HEK293T (cell line): Measurements from ENCODE around the gene MYH7.

Experiments
- CTCF ChIA-PET: fragments of 350-600 bp; formaldehyde crosslinking; extraction: SDS; loops from one replicate; lab custom pipeline; 2021; ENCODE audit warnings: antibody characterized with exemption, inconsistent platforms; lab: Yijun Ruan, JAX
- POLR2A ChIA-PET: fragments of 350-600 bp; formaldehyde crosslinking; extraction: SDS; loops from one replicate; lab custom pipeline; 2020; ENCODE audit warnings: antibody characterized with exemption, inconsistent platforms; lab: Yijun Ruan, JAX
- DNase-seq: peaks from one replicate; pipeline ENCODE4 v3.0.0; 2012; ENCODE audit warnings: mixed read lengths; ENCODE audit errors: extremely low spot score
- ARNT ChIP-seq: fragments of 450-650 bp; IDR thresholded peaks from 2 replicates; pipeline ENCODE4 v1.6.1; 2017; ENCODE audit warnings: mild to moderate bottlenecking
- BHLHE40 ChIP-seq: fragments of 450-650 bp; IDR thresholded peaks from 2 replicates; pipeline ENCODE4 v1.6.1; 2016; ENCODE audit warnings: mild to moderate bottlenecking, moderate library complexity, borderline replicate concordance
- CTBP1 ChIP-seq: fragments of 450-650 bp; IDR thresholded peaks from 2 replicates; pipeline ENCODE4 v1.6.1; 2016; ENCODE audit warnings: borderline replicate concordance
- ELF4 ChIP-seq: fragments of 450-650 bp; IDR thresholded peaks from 2 replicates; pipeline ENCODE4 v1.6.1; 2017; ENCODE audit warnings: antibody characterized with exemption
- FOXA1 ChIP-seq: fragments of 450-650 bp; IDR thresholded peaks from 2 replicates; pipeline ENCODE4 v1.6.1; 2016; ENCODE audit warnings: mild to moderate bottlenecking
- FOXK2 ChIP-seq: fragments of 450-650 bp; IDR thresholded peaks from 2 replicates; pipeline ENCODE4 v1.6.1; 2016; ENCODE audit warnings: mild to moderate bottlenecking
- FOXM1 ChIP-seq: fragments of 450-650 bp; IDR thresholded peaks from 2 replicates; pipeline ENCODE4 v1.6.1; 2017; ENCODE audit warnings: mild to moderate bottlenecking, borderline replicate concordance
- HDGF ChIP-seq: fragments of 450-650 bp; IDR thresholded peaks from 2 replicates; pipeline ENCODE4 v1.6.1; 2017; ENCODE audit warnings: antibody characterized with exemption, borderline replicate concordance
- L3MBTL2 ChIP-seq: fragments of 450-650 bp; conservative IDR thresholded peaks from 2 replicates; pipeline ENCODE4 v1.6.1; 2016; ENCODE audit warnings: mild to moderate bottlenecking
- LEF1 ChIP-seq: fragments of 450-650 bp; IDR thresholded peaks from 2 replicates; pipeline ENCODE4 v1.6.1; 2017; ENCODE audit warnings: mild to moderate bottlenecking, borderline replicate concordance
- NFRKB ChIP-seq: fragments of 450-650 bp; IDR thresholded peaks from 2 replicates; pipeline ENCODE4 v1.6.1; 2016; ENCODE audit warnings: mild to moderate bottlenecking, moderate library complexity
- PKNOX1 ChIP-seq: fragments of 450-650 bp; IDR thresholded peaks from 2 replicates; pipeline ENCODE4 v1.6.1; 2016
- SP1 ChIP-seq: fragments of 450-650 bp; IDR thresholded peaks from 2 replicates; pipeline ENCODE4 v1.6.1; 2017
- SUZ12 ChIP-seq: fragments of 450-650 bp; IDR thresholded peaks from 2 replicates; pipeline ENCODE4 v1.6.1; 2016; ENCODE audit warnings: mild to moderate bottlenecking
- TARDBP ChIP-seq: fragments of 450-650 bp; IDR thresholded peaks from 2 replicates; pipeline ENCODE4 v1.6.1; 2016
- ZNF384 ChIP-seq: fragments of 450-650 bp; IDR thresholded peaks from 2 replicates; pipeline ENCODE4 v1.6.1; 2016

MYH7 gene

DNA sequence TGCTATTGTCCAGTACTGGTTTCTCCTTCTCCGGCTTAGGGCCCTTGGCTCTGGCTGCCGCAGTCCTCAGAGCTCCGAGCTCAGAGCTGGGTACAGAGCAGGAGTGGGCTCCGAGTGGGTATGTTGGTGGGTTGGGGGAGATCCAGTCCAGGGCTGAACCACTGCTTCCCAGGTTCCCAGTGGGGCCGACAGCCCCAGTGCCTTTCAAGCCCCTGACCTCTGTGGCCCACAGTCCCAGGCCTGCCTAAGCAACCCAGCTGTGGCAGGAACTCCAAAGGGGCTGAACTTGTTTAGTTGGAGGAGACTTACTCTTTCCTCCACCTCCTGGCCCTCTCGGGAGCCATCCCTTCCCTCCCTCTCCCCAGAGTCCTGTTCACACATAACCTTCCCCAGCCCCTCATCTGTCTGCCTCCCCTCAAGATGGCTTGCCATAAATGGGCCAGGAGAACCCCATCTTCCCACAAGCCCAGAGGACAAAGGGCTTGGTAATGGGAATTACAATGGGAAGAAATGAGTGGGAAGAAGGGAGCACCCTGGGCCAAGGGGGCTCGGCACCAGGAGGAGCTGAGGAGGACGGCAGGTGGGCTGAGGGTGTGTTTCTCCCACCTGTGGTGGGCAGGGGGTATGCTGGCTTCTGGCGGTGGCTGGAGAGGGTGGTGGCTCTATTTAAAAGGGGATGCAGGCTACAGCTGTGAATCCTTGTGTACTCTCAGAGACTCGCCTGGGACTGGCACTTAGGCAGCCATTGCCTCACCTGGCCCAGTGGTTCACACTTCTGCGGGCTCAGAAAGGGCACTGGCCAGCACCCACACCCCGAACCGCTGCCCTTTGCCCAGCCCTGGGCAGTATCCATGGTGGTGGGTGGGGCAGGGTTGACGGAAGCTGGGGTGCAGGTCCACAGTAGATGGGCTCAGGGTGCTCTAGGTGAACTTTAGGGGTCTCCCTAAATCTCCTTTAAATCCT is 23.6 kb downstream of the MYH7 start:
- no peak for DNase-seq
- CTCF ChIA-PET = no interaction called here
- POLR2A ChIA-PET = no interaction called here
- no peak for TF ChIP-seq ARNT
- TF ChIP-seq L3MBTL2 = no peak
- no peak for TF ChIP-seq ELF4
- TF ChIP-seq FOXK2 = no peak
- TF ChIP-seq BHLHE40 = no peak
- no peak for TF ChIP-seq ZNF384
- no peak for TF ChIP-seq PKNOX1
- no peak for TF ChIP-seq FOXA1
- TF ChIP-seq FOXM1 = no peak
- TF ChIP-seq LEF1 = no peak
- TF ChIP-seq TARDBP = no peak
- TF ChIP-seq SUZ12 = no peak
- no peak for TF ChIP-seq SP1
- TF ChIP-seq CTBP1 = no peak
- no peak for TF ChIP-seq HDGF
- TF ChIP-seq NFRKB = no peak

DNA sequence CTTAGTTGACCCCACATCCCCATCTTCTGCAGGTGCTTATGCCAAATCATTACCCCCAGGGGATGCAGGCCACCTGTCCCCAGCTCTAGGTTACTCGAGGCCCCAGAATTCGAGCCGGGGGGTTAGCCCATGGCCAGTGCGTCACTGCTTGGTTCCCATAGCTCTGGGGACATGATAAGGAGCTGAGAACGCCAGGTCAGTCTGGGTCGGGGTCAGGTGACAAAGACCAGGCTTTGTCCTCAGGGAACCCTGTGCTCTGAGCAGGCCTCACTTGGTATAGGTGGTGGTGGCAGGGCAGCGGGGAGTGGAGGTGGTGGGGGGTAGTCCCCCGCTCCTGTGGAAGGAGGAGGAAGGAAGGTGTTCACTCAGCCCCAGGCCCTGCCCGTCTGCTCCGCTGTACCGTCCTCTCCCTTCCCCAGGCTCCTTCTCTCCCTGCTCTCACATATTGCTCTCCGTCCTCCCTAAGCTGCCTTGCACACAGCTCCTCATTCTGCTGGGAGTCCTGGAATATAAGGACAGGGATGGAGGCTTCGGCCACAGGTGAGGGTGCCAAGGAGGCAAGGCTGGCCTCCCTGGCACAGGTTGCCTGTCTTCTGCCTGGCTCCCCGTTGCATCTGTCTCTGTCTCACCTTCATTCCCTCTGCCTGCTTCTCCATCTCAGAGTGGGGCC is 25.4 kb downstream of the MYH7 start:
- DNase-seq = no peak
- TF ChIP-seq ZNF384 = no peak
- TF ChIP-seq CTBP1 = no peak
- TF ChIP-seq ELF4 = no peak
- TF ChIP-seq BHLHE40 = no peak
- no peak for TF ChIP-seq HDGF
- TF ChIP-seq SUZ12 = no peak
- TF ChIP-seq TARDBP = no peak
- no peak for TF ChIP-seq SP1
- no peak for TF ChIP-seq ARNT
- TF ChIP-seq L3MBTL2 = no peak
- no peak for TF ChIP-seq FOXK2
- TF ChIP-seq PKNOX1 = no peak
- no peak for TF ChIP-seq FOXA1
- no peak for TF ChIP-seq NFRKB
- no peak for TF ChIP-seq LEF1
- TF ChIP-seq FOXM1 = no peak
- ChIA-PET CTCF (no interaction called here), POLR2A (no interaction called here)

GRCh38 chr14:23409475-23409874 is 26.0 kb downstream of the MYH7 start:
- no peak for DNase-seq
- ChIA-PET CTCF (no interaction called here), POLR2A (interaction anchor here (0.6 kb wide), 1 partner anchor 146 kb away, joined by 3 read pairs; no protein-coding TSS in a partner anchor)
- TF ChIP-seq FOXA1 = no peak
- no peak for TF ChIP-seq ARNT
- no peak for TF ChIP-seq SP1
- no peak for TF ChIP-seq ELF4
- no peak for TF ChIP-seq FOXM1
- no peak for TF ChIP-seq FOXK2
- no peak for TF ChIP-seq TARDBP
- TF ChIP-seq PKNOX1 = no peak
- no peak for TF ChIP-seq LEF1
- TF ChIP-seq NFRKB = no peak
- TF ChIP-seq HDGF = no peak

DNA sequence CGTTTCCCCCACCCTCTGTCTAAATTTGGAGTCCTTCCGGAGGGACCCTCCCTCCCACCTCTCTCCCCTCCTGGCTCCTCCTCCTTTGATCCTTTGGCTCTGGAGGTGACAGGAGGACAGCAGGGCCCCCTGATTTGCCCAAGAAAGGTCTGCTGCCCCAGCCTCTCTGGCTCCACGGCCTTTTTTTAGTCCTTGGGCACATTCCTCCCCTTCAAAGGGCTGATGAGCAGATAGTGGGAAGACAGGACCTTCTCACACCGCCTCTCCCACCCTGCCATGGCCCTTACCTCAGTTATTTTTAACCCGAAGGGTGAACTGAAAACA is 27.2 kb downstream of the MYH7 start:
- ChIA-PET CTCF (no interaction called here), POLR2A (no interaction called here)
- no peak for DNase-seq
- TF ChIP-seq TARDBP (no peak), PKNOX1 (no peak), FOXA1 (no peak), BHLHE40 (no peak), HDGF (no peak), L3MBTL2 (no peak), LEF1 (no peak), SP1 (no peak), NFRKB (no peak), ARNT (no peak), FOXM1 (no peak), ELF4 (no peak)
